Liver (tissue), 3 donors: Measurements from ENCODE around the gene TSKU.

Experiments
- ATF3 ChIP-seq: IDR thresholded peaks from 2 replicates; pipeline ENCODE4 v1.6.1; 2016; ENCODE audit warnings: antibody characterized with exemption
- CTCF ChIP-seq: fragments of 150-350 bp; IDR thresholded peaks from 2 replicates; pipeline ENCODE4 v1.5.1; 2017; ENCODE audit warnings: improper control_type of control experiment, low read depth, low read length; ENCODE audit not compliant: missing input control
- FOXA1 ChIP-seq: IDR thresholded peaks from 2 replicates; pipeline ENCODE4 v1.6.1; 2016; ENCODE audit warnings: antibody characterized with exemption
- GABPA ChIP-seq, 2 donors: IDR thresholded peaks in 1 of 2; conservative IDR thresholded peaks in 1 of 2; 2 replicates each; pipeline ENCODE4 v1.6.1; 2016; ENCODE audit warnings: antibody characterized with exemption in 2 of 2, mild to moderate bottlenecking in 1 of 2, moderate library complexity in 1 of 2
- JUND ChIP-seq, 2 donors: IDR thresholded peaks; 2 replicates each; pipeline ENCODE4 v1.6.1; 2016; ENCODE audit warnings: antibody characterized with exemption in 2 of 2
- MAX ChIP-seq: IDR thresholded peaks from 2 replicates; pipeline ENCODE4 v1.6.1; 2016; ENCODE audit warnings: antibody characterized with exemption
- RAD21 ChIP-seq, 2 donors: IDR thresholded peaks; 2 replicates each; pipeline ENCODE4 v1.6.1; 2016; ENCODE audit warnings: antibody characterized with exemption in 2 of 2, mild to moderate bottlenecking in 2 of 2
- REST ChIP-seq: IDR thresholded peaks from 2 replicates; pipeline ENCODE4 v1.6.1; 2016; ENCODE audit warnings: antibody characterized with exemption, mild to moderate bottlenecking
- SP1 ChIP-seq: IDR thresholded peaks from 2 replicates; pipeline ENCODE4 v1.6.1; 2018; ENCODE audit warnings: antibody characterized with exemption, mild to moderate bottlenecking
- TAF1 ChIP-seq: conservative IDR thresholded peaks from 2 replicates; pipeline ENCODE4 v1.6.1; 2016; ENCODE audit warnings: antibody characterized with exemption, mild to moderate bottlenecking
- YY1 ChIP-seq: IDR thresholded peaks from 2 replicates; pipeline ENCODE4 v1.6.1; 2016; ENCODE audit warnings: antibody characterized with exemption, mild to moderate bottlenecking
- ZBTB33 ChIP-seq: IDR thresholded peaks from 2 replicates; pipeline ENCODE4 v1.6.1; 2016; ENCODE audit warnings: antibody characterized with exemption
- donor health status: healthy.
- donor health status: healthy.

- TF ChIP-seq CTCF (no peak), FOXA1 (no peak), JUND (IDR thresholded peaks at IDR 0.05) (no peak), MAX (no peak), ATF3 (no peak), GABPA (IDR thresholded peaks at IDR 0.05 in 1 of 2, conservative IDR thresholded peaks at IDR 0.05 in 1 of 2) (no peak), YY1 (no peak), ZBTB33 (no peak), REST (no peak), RAD21 (IDR thresholded peaks at IDR 0.05) (no peak), TAF1 (no peak), SP1 (no peak)
Observed at GRCh38 chr11:76824980-76825725, 42.0 kb downstream of the TSKU start.
